GM19467 (cell line): ENCODE results near the gene SULT2A1.
"Not testable (repeated sequence)": the region's sequence is repeated elsewhere in the genome, so short reads cannot be mapped to it uniquely, and the experiment has no call there.

ENCODE experiments used
- ATAC-seq: cut with Tn5 transposase; IDR thresholded peaks from one replicate; pipeline ENCODE4 v1.9.1; 2021; ENCODE audit warnings: mild to moderate bottlenecking, moderate library complexity; ENCODE audit not compliant: unreplicated experiment

The SULT2A1 gene

GRCh38 chr19:47886010-47886559, at the start of gene SULT2A1:
TSS of gene SULT2A1 (minus strand) at chr19:47886315. CDS start at chr19:47886257, 58 bp downstream.
- no peak for ATAC-seq

- ATAC-seq: not testable (repeated sequence)
These were observed 42.5 kb upstream of the SULT2A1 start for GRCh38 chr19:47928581-47928980.

- not testable (repeated sequence) for ATAC-seq
These were observed 34.0 kb upstream of the SULT2A1 start for GRCh38 chr19:47920107-47920506.

- ATAC-seq: not testable (repeated sequence)
These were observed 24.1 kb upstream of the SULT2A1 start for GRCh38 chr19:47910191-47910590.

- not testable (repeated sequence) for ATAC-seq
These were observed 23.2 kb upstream of the SULT2A1 start for GRCh38 chr19:47909350-47909749.

- ATAC-seq: no peak
These were observed 15.3 kb upstream of the SULT2A1 start for GRCh38 chr19:47901370-47901769.

GRCh38 chr19:47899335-47899734, 13.2 kb upstream of the SULT2A1 start:
- no peak for ATAC-seq

- ATAC-seq: no peak
These were observed 11.7 kb upstream of the SULT2A1 start for GRCh38 chr19:47897861-47898260.

GRCh38 chr19:47896773-47897172, 10.7 kb upstream of the SULT2A1 start:
- ATAC-seq: no peak

- ATAC-seq: no peak
These were observed 9.9 kb upstream of the SULT2A1 start for GRCh38 chr19:47896019-47896418.

GRCh38 chr19:47895165-47895782, 9.2 kb upstream of the SULT2A1 start:
- ATAC-seq: no peak

GRCh38 chr19:47891923-47892666, 6.0 kb upstream of the SULT2A1 start:
- ATAC-seq: no peak

GRCh38 chr19:47891622-47891922, 5.5 kb upstream of the SULT2A1 start:
- ATAC-seq: no peak

GRCh38 chr19:47890865-47891621, 4.9 kb upstream of the SULT2A1 start:
- no peak for ATAC-seq

GRCh38 chr19:47885067-47885463, 1.1 kb downstream of the SULT2A1 start:
- no peak for ATAC-seq

- no peak for ATAC-seq
These were observed 3.2 kb downstream of the SULT2A1 start for GRCh38 chr19:47882890-47883289.

GRCh38 chr19:47881757-47882156, 4.4 kb downstream of the SULT2A1 start:
- ATAC-seq: no peak

- not testable (repeated sequence) for ATAC-seq
These were observed 6.7 kb downstream of the SULT2A1 start for GRCh38 chr19:47879385-47879784.

- ATAC-seq: no peak
These were observed 7.2 kb downstream of the SULT2A1 start for GRCh38 chr19:47878906-47879305.

- no peak for ATAC-seq
These were observed 20.9 kb downstream of the SULT2A1 start for GRCh38 chr19:47865166-47865565.

- ATAC-seq: no peak
These were observed 22.6 kb downstream of the SULT2A1 start for GRCh38 chr19:47863514-47863936.

GRCh38 chr19:47861630-47862029, 24.5 kb downstream of the SULT2A1 start:
- no peak for ATAC-seq
